ENCODE results near the gene MATN1. TPM values are rescaled to one million over a fixed set of nuclear protein-coding genes. Genes with fewer than 3 reads are reported as not detected.

Gene MATN1
- polyA plus RNA-seq, 1 donor from 2014 or later = not detected

Other genes with a start within 250 kb of the MATN1 start
- 1,002 TPM for gene LAPTM5, start 34.2 kb upstream of the MATN1 start, polyA plus RNA-seq
- not detected for gene SDC3, start 185.2 kb upstream of the MATN1 start, polyA plus RNA-seq